Measurements from ENCODE around the gene LINGO4.

LINGO4 gene

DNA sequence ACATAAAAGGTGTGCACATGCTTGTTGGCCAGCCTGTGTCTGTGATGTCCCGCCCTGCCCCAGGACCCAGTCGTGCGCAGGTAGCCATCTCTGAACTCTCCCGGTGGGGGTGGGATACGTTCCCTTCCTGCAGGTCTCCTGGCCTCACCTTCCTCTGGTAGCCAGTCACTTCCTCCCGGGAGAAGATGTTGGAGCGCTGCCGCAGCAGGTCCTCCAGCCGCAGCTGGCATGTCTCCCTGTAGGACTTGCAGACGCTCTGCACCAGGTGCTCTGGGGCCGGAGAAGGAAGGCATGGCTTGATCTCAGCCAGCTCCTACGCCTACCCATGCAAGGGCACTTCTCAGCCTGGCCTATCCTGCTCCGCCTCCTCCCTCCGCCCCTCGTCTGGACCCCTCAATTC, 9.2 kb upstream of the LINGO4 start:
- no peak for TF ChIP-seq ZFX (IDR thresholded peaks at IDR 0.05)
- TF ChIP-seq, protein P1, sequence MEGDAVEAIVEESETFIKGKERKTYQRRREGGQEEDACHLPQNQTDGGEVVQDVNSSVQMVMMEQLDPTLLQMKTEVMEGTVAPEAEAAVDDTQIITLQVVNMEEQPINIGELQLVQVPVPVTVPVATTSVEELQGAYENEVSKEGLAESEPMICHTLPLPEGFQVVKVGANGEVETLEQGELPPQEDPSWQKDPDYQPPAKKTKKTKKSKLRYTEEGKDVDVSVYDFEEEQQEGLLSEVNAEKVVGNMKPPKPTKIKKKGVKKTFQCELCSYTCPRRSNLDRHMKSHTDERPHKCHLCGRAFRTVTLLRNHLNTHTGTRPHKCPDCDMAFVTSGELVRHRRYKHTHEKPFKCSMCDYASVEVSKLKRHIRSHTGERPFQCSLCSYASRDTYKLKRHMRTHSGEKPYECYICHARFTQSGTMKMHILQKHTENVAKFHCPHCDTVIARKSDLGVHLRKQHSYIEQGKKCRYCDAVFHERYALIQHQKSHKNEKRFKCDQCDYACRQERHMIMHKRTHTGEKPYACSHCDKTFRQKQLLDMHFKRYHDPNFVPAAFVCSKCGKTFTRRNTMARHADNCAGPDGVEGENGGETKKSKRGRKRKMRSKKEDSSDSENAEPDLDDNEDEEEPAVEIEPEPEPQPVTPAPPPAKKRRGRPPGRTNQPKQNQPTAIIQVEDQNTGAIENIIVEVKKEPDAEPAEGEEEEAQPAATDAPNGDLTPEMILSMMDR (conservative IDR thresholded peaks at IDR 0.05), result no peak
- H3K27ac ChIP-seq, result no peak overlapping the region

DNA sequence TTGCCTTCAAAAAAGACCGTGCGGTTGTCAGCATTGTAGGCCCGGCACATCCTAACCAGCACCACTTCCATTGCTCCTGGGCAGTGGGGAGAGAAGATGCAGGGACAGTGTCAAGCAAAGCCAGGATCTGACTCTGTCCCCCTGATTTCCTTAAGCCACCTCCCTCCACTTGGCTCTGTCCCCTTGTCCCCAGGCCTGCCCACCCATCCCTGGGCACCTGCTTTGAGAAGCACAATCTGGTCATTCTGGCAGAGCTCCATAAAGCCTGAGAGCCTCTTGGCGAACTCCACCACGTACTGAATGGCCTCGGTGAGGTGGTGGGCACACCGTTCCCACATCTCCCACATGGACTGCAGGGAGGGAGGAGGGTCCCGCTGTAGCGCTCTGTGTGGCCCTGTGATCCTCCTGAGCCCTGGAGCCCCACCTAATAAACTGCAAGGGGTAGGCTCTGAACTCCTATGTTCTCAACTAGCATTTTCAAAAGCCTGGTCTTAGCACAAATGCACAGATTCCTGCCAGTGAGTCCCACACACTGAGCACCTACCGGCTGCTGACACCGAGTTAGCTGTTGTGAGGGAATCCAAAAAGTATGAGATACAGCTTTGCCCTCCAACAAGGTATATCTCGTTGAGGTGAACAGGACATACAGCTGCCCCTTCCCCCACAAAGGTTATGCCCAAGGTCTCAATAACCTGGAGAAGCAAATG, 8.2 kb upstream of the LINGO4 start:
- H3K27ac ChIP-seq, result no peak overlapping the region
- TF ChIP-seq, protein P1 (conservative IDR thresholded peaks at IDR 0.05), result no peak
- no peak for TF ChIP-seq ZFX (IDR thresholded peaks at IDR 0.05)

DNA sequence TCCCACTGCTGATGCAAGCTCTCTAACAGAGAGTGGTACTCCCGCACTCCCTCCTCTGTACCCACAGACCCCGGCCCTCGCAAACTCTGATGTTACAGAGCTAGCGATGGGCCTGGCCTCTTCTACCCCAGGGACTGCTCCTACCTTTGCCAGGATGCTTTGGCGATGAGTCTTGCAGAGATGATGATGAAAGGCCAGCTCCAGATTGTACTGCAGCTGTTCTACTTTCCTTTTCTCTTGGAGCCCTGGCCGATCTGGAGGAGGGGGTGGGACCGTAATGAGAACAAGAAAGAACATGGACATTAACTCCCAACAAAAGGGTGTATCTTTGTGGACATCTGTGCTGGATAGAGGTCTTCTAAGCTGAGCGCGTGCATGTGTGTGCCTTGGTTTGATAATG, 6.0 kb upstream of the LINGO4 start:
- TF ChIP-seq, protein P1 (conservative IDR thresholded peaks at IDR 0.05), result no peak
- no peak for TF ChIP-seq ZFX (IDR thresholded peaks at IDR 0.05)
- no peak overlapping the region for H3K27ac ChIP-seq

DNA sequence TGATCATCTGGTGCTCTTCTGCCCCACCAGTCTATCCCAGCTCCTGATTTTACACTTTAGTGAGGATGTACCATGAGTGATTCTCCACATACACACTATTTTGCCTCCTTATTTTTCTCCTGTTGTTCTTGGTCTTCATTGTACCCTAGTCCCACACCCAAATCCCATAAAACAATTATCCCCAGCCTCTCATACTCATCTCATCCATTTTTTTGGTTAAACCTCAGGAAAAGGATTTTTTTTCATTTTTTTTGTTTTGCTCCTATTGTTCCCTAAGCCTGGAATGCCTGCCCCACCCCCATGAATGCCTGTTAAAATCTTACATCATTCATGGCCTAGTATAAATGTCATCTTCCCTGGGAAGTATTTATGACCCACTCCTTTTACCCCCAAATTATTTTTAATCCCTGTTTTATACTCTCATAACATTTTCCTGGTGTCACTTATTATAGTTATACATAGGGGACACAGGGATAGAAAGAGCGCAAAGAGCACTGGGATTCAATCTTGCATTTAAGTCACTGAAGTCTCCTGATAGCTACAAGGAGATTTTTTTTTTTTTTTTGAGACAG, 4.9 kb upstream of the LINGO4 start:
- no peak overlapping the region for H3K27ac ChIP-seq
- TF ChIP-seq, protein P1 (conservative IDR thresholded peaks at IDR 0.05), result no peak
- no peak for TF ChIP-seq ZFX (IDR thresholded peaks at IDR 0.05)

DNA sequence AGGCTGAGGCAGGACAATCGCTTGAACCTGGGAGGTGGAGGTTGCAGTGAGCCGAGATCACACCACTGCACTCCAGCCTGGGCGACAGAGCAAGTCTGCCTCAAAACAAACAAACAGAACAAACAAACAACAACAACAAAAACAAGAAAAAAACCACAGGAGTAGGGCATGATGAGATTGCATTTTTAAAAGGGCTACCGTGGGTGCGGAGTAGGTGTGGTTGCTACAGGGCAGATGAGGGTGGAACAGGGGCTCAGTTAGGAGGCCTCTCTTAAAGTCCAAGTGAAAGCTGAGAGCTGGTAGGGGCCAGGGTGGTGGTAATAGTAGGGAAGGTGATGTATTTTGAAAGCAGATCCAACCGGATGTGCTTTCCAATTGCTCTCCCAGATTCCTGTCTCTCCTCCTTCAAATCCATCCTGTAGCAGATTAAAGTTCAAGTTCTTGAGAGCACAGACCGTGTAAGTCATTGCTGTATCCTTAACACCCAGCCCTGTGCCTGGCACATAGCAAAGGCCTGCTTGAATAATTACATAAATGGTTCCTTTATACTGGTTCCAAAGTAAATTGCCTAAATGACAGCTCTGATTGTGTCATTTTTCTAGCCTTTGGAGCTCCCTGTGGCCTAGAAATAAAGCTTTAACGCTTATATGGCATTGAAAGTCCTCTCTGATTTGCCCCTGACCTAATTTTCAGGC, 4.2 kb upstream of the LINGO4 start:
- TF ChIP-seq, protein P1 (conservative IDR thresholded peaks at IDR 0.05), result no peak
- TF ChIP-seq ZFX (IDR thresholded peaks at IDR 0.05), result no peak
- no peak overlapping the region for H3K27ac ChIP-seq

DNA sequence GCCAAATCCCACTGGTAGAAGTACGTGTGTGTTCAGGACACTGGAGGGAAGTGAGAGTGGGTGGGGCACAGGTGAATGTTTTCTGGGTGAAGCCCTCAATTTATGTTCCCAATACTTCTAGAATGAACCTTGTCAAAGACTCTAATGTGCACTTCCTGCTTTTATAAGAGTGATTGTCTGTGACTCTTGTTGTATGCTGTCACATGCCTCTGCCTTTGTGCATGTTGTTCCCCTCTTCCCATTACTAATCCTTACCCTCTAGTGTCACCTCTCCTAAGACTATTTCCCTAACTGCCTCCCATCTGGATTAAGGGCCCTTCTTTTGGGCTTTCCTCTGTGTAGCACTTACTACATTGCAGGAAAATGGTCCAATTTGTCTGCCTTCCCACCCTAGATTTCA, 2.5 kb upstream of the LINGO4 start:
- H3K27ac ChIP-seq, result no peak overlapping the region
- TF ChIP-seq, protein P1 (conservative IDR thresholded peaks at IDR 0.05), result no peak
- TF ChIP-seq ZFX (IDR thresholded peaks at IDR 0.05), result no peak

DNA sequence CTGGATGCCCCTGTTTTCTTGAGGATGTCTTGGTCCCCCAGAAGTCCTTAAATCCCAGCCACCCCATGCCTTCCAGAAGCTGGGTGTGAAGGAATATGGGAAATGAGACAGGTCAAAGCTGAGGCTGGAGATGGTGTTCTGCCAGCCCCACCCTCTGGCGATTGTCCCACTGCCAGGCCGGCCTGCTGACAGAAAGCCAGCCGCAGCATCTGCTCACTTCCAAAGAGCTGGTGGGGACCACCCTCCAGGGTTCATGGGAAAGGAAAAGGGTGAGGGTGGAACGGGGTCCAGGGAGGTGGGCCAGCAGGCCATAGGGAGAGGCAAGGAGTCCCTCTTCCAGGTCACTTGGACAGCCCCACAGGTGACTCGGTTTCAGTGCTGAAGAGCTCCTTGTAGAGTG, 1.9 kb upstream of the LINGO4 start:
- no peak overlapping the region for H3K27ac ChIP-seq
- TF ChIP-seq, protein P1 (conservative IDR thresholded peaks at IDR 0.05), result no peak
- no peak for TF ChIP-seq ZFX (IDR thresholded peaks at IDR 0.05)
